Endothelial cell of umbilical vein (primary cell): ENCODE measurements around the gene VCPKMT. TPM values are rescaled to one million over a fixed set of nuclear protein-coding genes. Genes with fewer than 3 reads are reported as not detected.

Source experiments
- BruUV-seq: library from RNA; stranded (reverse); fragments of 400-500 nt; replicated peaks from 2 replicates; lab custom pipeline; 2021; lab: Mats Ljungman, UMichigan
- CTCF ChIA-PET: fragments of 300-600, 350-600 bp; sonication (Branson Sonifier 250); formaldehyde crosslinking; loops from one replicate; lab custom pipeline; 2021; ENCODE audit warnings: antibody characterized with exemption, inconsistent platforms; lab: Charles Lee
- POLR2A ChIA-PET: fragments of 300-600, 350-600 bp; sonication (Branson Sonifier 250); formaldehyde crosslinking; loops from one replicate; lab custom pipeline; 2021; ENCODE audit warnings: antibody characterized with exemption, inconsistent platforms; lab: Charles Lee
- DNase-seq: peaks from one replicate; pipeline ENCODE4 v3.0.0-alpha.2; 2011; ENCODE audit warnings: low read depth, low spot score
- FAIRE-seq: peaks from 2 replicates; lab custom pipeline; 2011; peaks lifted over from hg19 to GRCh38; lab: Jason Lieb, UNC
- H2AFZ ChIP-seq: 2 replicates; pipeline ENCODE4 v1.6.0; 2012; ENCODE audit warnings: low read depth, low read length, control low read depth, inconsistent platforms
- H3K27ac ChIP-seq: 2 replicates; pipeline ENCODE4 v1.5.1; 2011; ENCODE audit warnings: low read depth, mild to moderate bottlenecking, control low read depth, low read length, moderate library complexity; ENCODE audit not compliant: insufficient read depth
- H3K27me3 ChIP-seq, 2 experiments: 2 replicates each; pipeline versions ENCODE4 v1.6.0 to v1.6.1; 2011; ENCODE audit warnings: low read length in 2 of 2, mixed read lengths in 1 of 2; ENCODE audit not compliant: control insufficient read depth in 2 of 2, insufficient read depth in 2 of 2
- H3K36me3 ChIP-seq, 2 experiments: 2 replicates in 1 of 2; 3 replicates in 1 of 2; pipeline ENCODE4 v1.5.1; 2011; ENCODE audit warnings: low read length in 2 of 2, mild to moderate bottlenecking in 1 of 2, moderate library complexity in 1 of 2; ENCODE audit not compliant: control insufficient read depth in 2 of 2, insufficient read depth in 2 of 2; ENCODE audit errors: extremely low read depth in 1 of 2
- H3K4me1 ChIP-seq: 3 replicates; pipeline ENCODE4 v1.5.1; 2011; ENCODE audit warnings: mild to moderate bottlenecking, low read length; ENCODE audit not compliant: control insufficient read depth, insufficient read depth; ENCODE audit errors: extremely low read depth
- H3K4me2 ChIP-seq: 2 replicates; pipeline ENCODE4 v1.6.1; 2011; ENCODE audit warnings: low read length, control low read depth, mixed read lengths; ENCODE audit not compliant: insufficient read depth
- H3K4me3 ChIP-seq, 3 experiments: fragments of 200-600 bp in 1 of 3; sonication (generic), shearing (Covaris generic) in 1 of 3; replicated peaks in 1 of 3; 2 replicates each; pipeline ENCODE4 v1.5.1; 2011 to 2016; ENCODE audit warnings: control low read depth in 3 of 3, low read length in 3 of 3, mild to moderate bottlenecking in 2 of 3, inconsistent platforms in 1 of 3, low read depth in 1 of 3, moderate library complexity in 1 of 3; ENCODE audit not compliant: insufficient read depth in 1 of 3
- H3K79me2 ChIP-seq: 2 replicates; pipeline ENCODE4 v1.6.0; 2012; ENCODE audit warnings: low read length, inconsistent platforms; ENCODE audit not compliant: control insufficient read depth, insufficient read depth
- H3K9ac ChIP-seq: replicated peaks from 2 replicates; pipeline ENCODE3; 2011; ENCODE audit warnings: low read length, control low read depth; ENCODE audit not compliant: insufficient read depth; ENCODE audit errors: extremely low read depth
- H3K9me1 ChIP-seq: replicated peaks from 3 replicates; pipeline ENCODE4 v1.6.0; 2011; ENCODE audit warnings: mild to moderate bottlenecking, low read length; ENCODE audit not compliant: control insufficient read depth, insufficient read depth; ENCODE audit errors: extremely low read depth
- H3K9me3 ChIP-seq: replicated peaks from 2 replicates; pipeline ENCODE4 v1.5.1; 2012; ENCODE audit warnings: low read length, inconsistent platforms; ENCODE audit not compliant: control insufficient read depth, insufficient read depth
- H4K20me1 ChIP-seq: replicated peaks from 2 replicates; pipeline ENCODE3; 2011; ENCODE audit warnings: mild to moderate bottlenecking, low read length; ENCODE audit not compliant: control insufficient read depth, insufficient read depth; ENCODE audit errors: extremely low read depth
- CTCF ChIP-seq, 2 donors: IDR thresholded peaks; 1 replicate in 1 of 2; 2 replicates in 1 of 2; pipeline ENCODE4 v1.5.1; 2011; ENCODE audit warnings: low read length in 2 of 2, mild to moderate bottlenecking in 2 of 2, moderate library complexity in 2 of 2, control low read depth in 1 of 2, inconsistent platforms in 1 of 2, low read depth in 1 of 2; ENCODE audit not compliant: insufficient read depth in 1 of 2; ENCODE audit errors: extremely low read depth in 1 of 2
- EZH2 ChIP-seq: IDR thresholded peaks from 2 replicates; pipeline ENCODE4 v1.6.1; 2012; ENCODE audit warnings: borderline replicate concordance, low read depth, mild to moderate bottlenecking, moderate library complexity, low read length, inconsistent platforms; ENCODE audit not compliant: severe bottlenecking
- FOS ChIP-seq: IDR thresholded peaks from 2 replicates; pipeline ENCODE4 v1.6.1; 2011; ENCODE audit warnings: mild to moderate bottlenecking, low read length, moderate library complexity, borderline replicate concordance; ENCODE audit not compliant: insufficient read depth
- GATA2 ChIP-seq: IDR thresholded peaks from 2 replicates; pipeline ENCODE4 v1.7.0; 2011; ENCODE audit warnings: low read depth, mild to moderate bottlenecking, moderate library complexity, mixed read lengths, low read length; ENCODE audit not compliant: insufficient read length, insufficient read depth
- JUN ChIP-seq: IDR thresholded peaks from 2 replicates; pipeline ENCODE4 v1.6.1; 2011; ENCODE audit warnings: borderline replicate concordance, low read depth; ENCODE audit not compliant: insufficient read length, insufficient read depth
- MAX ChIP-seq: IDR thresholded peaks from 2 replicates; pipeline ENCODE4 v1.6.1; 2011; ENCODE audit not compliant: insufficient read depth, insufficient read length
- MYC ChIP-seq: IDR thresholded peaks from one replicate; pipeline ENCODE4 v1.6.1; 2011; ENCODE audit warnings: mild to moderate bottlenecking, low read depth, low read length
- POLR2A ChIP-seq: IDR thresholded peaks from 2 replicates; pipeline ENCODE4 v1.6.1; 2012; ENCODE audit warnings: low read depth, mild to moderate bottlenecking, control low read depth, low read length
- POLR2AphosphoS5 ChIP-seq: IDR thresholded peaks from 2 replicates; pipeline ENCODE4 v1.6.1; 2012; ENCODE audit warnings: low read depth, mild to moderate bottlenecking, control low read depth, low read length, moderate library complexity; ENCODE audit not compliant: insufficient read depth
- dilution Hi-C: fragments of 300-500 bp; cut with MboI; formaldehyde crosslinking; loops from one replicate; pipeline ENCODE4 v1.15.0; 2019; ENCODE audit warnings: low sequenced_read_pairs; ENCODE audit not compliant: extremely low pct_ligation_motif_present
- intact Hi-C: fragments of 100-400 bp; cut with micrococcal nuclease; formaldehyde crosslinking; loops from one replicate; pipeline ENCODE4 v1.10.0; 2022
- polyA plus RNA-seq, 4 experiments: library from polyadenylated mRNA; depleted of rRNA in 3 of 4; stranded (reverse) in 3 of 4; unstranded in 1 of 4; fragments of >200 nt; gene quantifications; 2 replicates each; pipeline versions ENCODE4 v1.2.1 to v1.2.3, GENCODE V29; 2011 to 2012; ENCODE audit warnings: missing spikeins in 1 of 4
- total RNA-seq: library from RNA; stranded (reverse); gene quantifications from 2 replicates; pipeline ENCODE4 v1.2.3, GENCODE V29; 2021

VCPKMT gene
- total and polyA plus RNA-seq, 2 donors (not counting 3 experiments of a cell fraction or from before 2014, with no cell fraction given): 3.5 to 9.2 TPM

- CTCF ChIA-PET: interaction anchor here (1.2 to 1.8 kb wide), 2 partner anchors 22 to 218 kb away, joined by 4 read pairs; no protein-coding TSS in a partner anchor
These were observed 32.7 kb downstream of the VCPKMT start for GRCh38 chr14:50083467-50084337.

More at GRCh38 chr14:50083467-50084337, 32.7 kb downstream of the VCPKMT start:
- DNase-seq (no peak), FAIRE-seq (no peak)
- H3K4me1 ChIP-seq: no peaks in the 10 kb centered on the region
- H3K9me3 ChIP-seq: no peaks in the 10 kb centered on the region
- intact Hi-C loops: no loop called here
- no peak overlapping the region for H3K4me2 ChIP-seq
- H3K27ac ChIP-seq: no peak overlapping the region
- no peaks in the 10 kb centered on the region for H4K20me1 ChIP-seq
- no peaks in the 10 kb centered on the region for H3K27me3 ChIP-seq
- H3K79me2 ChIP-seq: no peaks in the 10 kb centered on the region
- POLR2A ChIA-PET: no interaction called here
- no TSS peak for BruUV-seq
- H3K4me3 ChIP-seq: no peak overlapping the region
- H3K9ac ChIP-seq: no peak overlapping the region
- no peaks in the 10 kb centered on the region for H3K9me1 ChIP-seq
- no peaks in the 10 kb centered on the region for H3K36me3 ChIP-seq
- H2AFZ ChIP-seq: no peak overlapping the region
- dilution Hi-C loops: no loop called here
- TF ChIP-seq POLR2A: no peak
- TF ChIP-seq JUN: no peak
- TF ChIP-seq FOS: no peak
- TF ChIP-seq GATA2: no peak
- TF ChIP-seq EZH2: no peak
- TF ChIP-seq MAX: no peak
- no peak for TF ChIP-seq MYC
- TF ChIP-seq CTCF (IDR thresholded peaks at IDR 0.05; ENCODE audit: extremely low read depth in 1 of 2, insufficient read depth in 1 of 2, low read depth in 1 of 2, low read length in 2 of 2): no peak
- TF ChIP-seq POLR2AphosphoS5: no peak
